Coronary artery (tissue), 2 donors: Measurements from ENCODE around the gene CALHM1.

Source experiments
- DNase-seq: peaks from one replicate; pipeline ENCODE4 v3.0.0-alpha.2; 2017; ENCODE audit warnings: low spot score
- H3K27ac ChIP-seq, 2 donors: fragments of 200-600 bp; sonication (generic); one replicate each; pipeline ENCODE4 v1.5.1; 2016 to 2019
- H3K4me3 ChIP-seq: fragments of 200-600 bp; sonication (generic); 2 replicates; pipeline ENCODE4 v1.5.1; 2016; ENCODE audit warnings: mild to moderate bottlenecking, moderate library complexity
- CTCF ChIP-seq: fragments of 200-600 bp; sonication (generic); IDR thresholded peaks from one replicate; pipeline ENCODE4 v1.5.1; 2019; ENCODE audit warnings: antibody characterized with exemption

Gene CALHM1

DNA sequence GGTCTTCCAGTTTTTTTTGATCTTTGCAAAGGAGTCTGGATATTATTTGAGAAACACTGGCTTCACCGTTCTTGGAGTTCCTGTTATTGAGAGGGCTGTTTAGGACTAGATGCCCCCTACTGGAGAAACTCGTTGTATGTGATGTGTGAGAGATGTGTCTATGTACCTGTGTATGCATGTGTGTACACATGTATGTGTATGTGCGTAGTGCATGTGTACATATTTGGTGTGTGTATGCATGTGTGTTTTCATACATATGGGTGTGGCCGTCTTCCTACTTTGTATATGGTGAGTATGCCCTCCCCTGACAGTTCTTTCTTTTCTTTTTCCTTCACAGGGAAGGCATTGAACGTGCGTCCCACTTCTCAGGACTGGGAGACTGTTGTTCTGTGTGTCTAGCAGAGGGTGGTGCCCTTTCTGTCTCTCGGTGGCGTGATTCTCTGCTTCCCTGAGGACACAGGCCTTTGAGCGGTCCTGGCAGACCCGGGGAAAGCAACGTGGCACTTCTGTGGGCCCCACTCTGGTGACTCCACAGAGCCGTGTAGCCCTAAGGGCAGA is 23.4 kb upstream of the CALHM1 start:
- TF ChIP-seq CTCF: peak; percentile 39
- H3K27ac ChIP-seq: no peak overlapping the region
- DNase-seq: no peak
- no peak overlapping the region for H3K4me3 ChIP-seq

DNA sequence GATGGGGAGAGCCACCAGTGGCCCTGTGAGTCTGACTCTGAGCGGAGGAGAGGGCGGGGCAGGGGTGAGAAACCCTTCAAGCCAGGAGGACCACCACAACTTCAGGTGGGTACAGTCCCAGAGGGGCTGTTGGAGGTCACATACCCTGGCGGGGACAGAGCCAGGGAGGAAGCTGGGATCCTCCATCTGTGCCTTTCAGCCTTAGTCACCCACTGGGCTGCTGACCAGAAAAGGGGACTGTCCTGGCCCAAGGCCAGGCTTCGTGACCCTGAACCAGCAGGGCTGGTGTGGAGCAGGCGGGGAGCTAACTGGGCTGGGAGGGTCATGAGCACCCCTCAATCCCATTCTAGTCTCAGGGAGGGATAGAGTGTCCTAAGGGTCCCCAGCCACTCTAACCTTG is 21.8 kb upstream of the CALHM1 start:
- DNase-seq: no peak
- H3K4me3 ChIP-seq: no peak overlapping the region
- no peak overlapping the region for H3K27ac ChIP-seq
- no peak for TF ChIP-seq CTCF

GRCh38 chr10:103479135-103479534 is 20.4 kb upstream of the CALHM1 start, which contains the start of gene CALHM3:
Gene CALHM3 (minus strand): TSS chr10:103479240. CDS start chr10:103479032, 208 bp downstream.
- TF ChIP-seq CTCF: no peak
- H3K4me3 ChIP-seq: no peak within 1 kb of the TSS
- no peak within 1 kb of the TSS for H3K27ac ChIP-seq
- DNase-seq: no peak

GRCh38 chr10:103478671-103479070 is 20.0 kb upstream of the CALHM1 start:
- TF ChIP-seq CTCF: no peak
- H3K4me3 ChIP-seq: no peak overlapping the region
- H3K27ac ChIP-seq: no peak overlapping the region
- no peak for DNase-seq

DNA sequence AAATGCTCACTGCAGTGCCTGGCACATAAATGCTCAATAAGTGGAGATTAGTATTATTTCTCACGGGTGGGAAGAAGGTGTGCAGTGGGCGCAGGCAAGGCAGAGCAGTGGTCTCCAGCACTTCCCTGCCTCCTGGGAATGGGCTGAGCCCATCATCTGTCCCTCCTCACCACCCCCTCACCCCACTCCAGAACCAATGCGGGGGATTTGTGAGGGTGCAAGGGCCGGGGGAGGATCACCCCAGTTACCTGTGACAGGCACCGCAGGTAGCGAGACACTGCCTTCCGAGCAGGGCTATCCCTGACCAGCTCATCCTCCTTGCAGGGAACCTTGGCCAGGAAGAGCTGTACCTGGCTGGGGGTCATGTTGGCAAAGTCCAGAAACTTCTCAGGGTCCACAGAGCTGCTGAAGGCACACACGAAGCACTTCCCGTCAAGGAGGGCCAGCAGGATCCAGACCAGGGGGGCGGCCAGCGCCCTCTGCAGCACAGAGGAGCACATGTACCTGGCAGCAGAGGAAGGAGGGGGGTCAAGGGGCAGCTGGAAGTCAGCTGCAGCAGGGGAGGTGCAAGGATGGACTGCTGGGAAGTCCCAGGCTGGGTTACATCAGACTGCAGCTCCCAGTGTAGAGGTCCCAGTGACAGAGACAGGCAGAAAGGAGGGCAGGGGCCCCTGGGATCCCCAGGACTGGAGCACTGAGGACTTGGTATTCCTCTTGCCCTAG is 17.5 kb upstream of the CALHM1 start:
- no peak overlapping the region for H3K27ac ChIP-seq
- TF ChIP-seq CTCF: no peak
- H3K4me3 ChIP-seq: no peak overlapping the region
- DNase-seq: no peak

DNA sequence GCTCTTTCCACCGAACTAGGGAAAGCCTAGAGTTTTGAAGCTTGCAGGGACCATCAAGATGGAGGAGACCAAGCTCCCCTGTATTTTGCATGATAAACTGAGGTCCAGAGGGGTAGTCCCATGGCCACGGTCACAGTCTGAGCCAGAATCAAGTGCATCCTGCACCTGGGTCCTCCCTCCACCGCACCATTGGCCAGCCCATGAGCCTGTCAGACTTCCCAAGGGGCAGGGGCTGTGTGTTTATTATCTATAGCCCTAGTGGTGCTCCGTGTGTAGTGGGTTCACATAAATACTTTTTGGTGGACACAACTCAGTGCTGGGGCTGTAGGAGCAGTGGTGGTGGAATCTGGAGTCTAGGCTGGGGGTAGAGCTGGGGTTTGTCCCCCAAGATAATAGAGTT is 16.7 kb upstream of the CALHM1 start:
- DNase-seq: no peak
- Histone ChIP-seq H3K4me3 (no peak overlapping the region), H3K27ac (no peak overlapping the region)
- no peak for TF ChIP-seq CTCF

GRCh38 chr10:103474077-103474476 is 15.4 kb upstream of the CALHM1 start:
- Histone ChIP-seq H3K27ac (no peak overlapping the region), H3K4me3 (no peak overlapping the region)
- DNase-seq: no peak
- TF ChIP-seq CTCF: no peak
